Mucosa of stomach (tissue), 1 donor: ENCODE measurements around the gene PCGF6.
"Not testable (repeated sequence)": the region's sequence is repeated elsewhere in the genome, so short reads cannot be mapped to it uniquely, and the experiment has no call there.

Experiments used
- H3K27me3 ChIP-seq: one replicate; pipeline ENCODE4 v1.7.0; 2013; ENCODE audit warnings: mild to moderate bottlenecking, low read length; ENCODE audit not compliant: control insufficient read depth, insufficient read depth
- H3K36me3 ChIP-seq: one replicate; pipeline ENCODE4 v1.7.0; 2013; ENCODE audit warnings: low read length; ENCODE audit not compliant: control insufficient read depth, insufficient read depth
- H3K4me1 ChIP-seq: one replicate; pipeline ENCODE4 v1.7.0; 2013; ENCODE audit warnings: mild to moderate bottlenecking, low read length; ENCODE audit not compliant: control insufficient read depth, insufficient read depth
- H3K4me3 ChIP-seq: one replicate; pipeline ENCODE4 v1.7.0; 2013; ENCODE audit warnings: low read length
- H3K9ac ChIP-seq: one replicate; pipeline ENCODE4 v1.7.0; 2013; ENCODE audit warnings: mild to moderate bottlenecking, low read length, moderate library complexity
- H3K9me3 ChIP-seq: one replicate; pipeline ENCODE4 v1.7.0; 2013; ENCODE audit warnings: mild to moderate bottlenecking, low read length, moderate library complexity; ENCODE audit not compliant: control insufficient read depth
- donor health status: Pancreatic carcinoma.

The PCGF6 gene

DNA sequence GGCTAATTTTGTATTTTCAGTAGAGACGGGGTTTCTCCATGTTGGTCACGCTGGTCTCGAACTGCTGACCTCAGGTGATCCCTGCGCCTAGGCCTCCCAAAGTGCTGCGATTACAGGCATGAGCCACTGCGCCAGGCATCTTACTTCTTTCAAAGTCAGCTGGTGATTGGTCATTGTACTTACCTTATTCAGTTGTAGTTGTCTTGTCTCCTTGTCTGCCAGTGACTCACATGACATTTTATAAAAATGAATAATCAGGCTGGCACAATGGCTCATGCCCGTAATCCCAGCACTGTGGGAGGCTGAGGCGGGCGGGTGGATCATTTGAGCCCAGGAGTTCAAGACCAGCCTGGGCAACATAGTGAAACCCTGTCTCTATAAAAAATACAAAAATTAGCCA, 9.9 kb upstream of the PCGF6 start:
- not testable (repeated sequence) for H3K4me3 ChIP-seq, H3K9me3 ChIP-seq, H3K4me1 ChIP-seq, H3K36me3 ChIP-seq, H3K27me3 ChIP-seq, H3K9ac ChIP-seq

DNA sequence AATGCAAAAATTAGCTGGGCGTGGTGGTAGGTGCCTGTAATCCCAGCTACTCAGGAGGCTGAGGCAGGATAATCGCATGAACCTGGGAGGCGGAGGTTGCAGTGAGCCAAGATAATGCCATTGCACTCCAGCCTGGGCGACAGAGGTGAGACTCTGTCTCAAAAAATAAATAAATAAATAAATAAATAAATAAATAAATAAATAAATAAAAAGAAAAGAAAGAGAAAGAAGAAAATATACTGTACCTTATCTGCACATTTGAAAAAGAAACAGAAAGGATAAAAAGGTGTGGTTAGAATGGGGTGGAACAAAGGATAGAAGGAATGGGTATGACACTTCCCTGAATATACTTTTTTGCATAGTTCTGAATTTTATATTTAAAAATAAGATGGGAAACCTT, 8.6 kb upstream of the PCGF6 start:
- H3K4me3 ChIP-seq, H3K4me1 ChIP-seq, H3K9ac ChIP-seq, H3K9me3 ChIP-seq, H3K27me3 ChIP-seq, H3K36me3 ChIP-seq: not testable (repeated sequence)

GRCh38 chr10:103355906-103356599, 5.1 kb upstream of the PCGF6 start:
- Histone ChIP-seq H3K4me3 (no peak overlapping the region), H3K9me3 (no peaks in the 10 kb centered on the region), H3K36me3 (no peaks in the 10 kb centered on the region), H3K9ac (no peak overlapping the region), H3K27me3 (no peaks in the 10 kb centered on the region), H3K4me1 (no peaks in the 10 kb centered on the region)

DNA sequence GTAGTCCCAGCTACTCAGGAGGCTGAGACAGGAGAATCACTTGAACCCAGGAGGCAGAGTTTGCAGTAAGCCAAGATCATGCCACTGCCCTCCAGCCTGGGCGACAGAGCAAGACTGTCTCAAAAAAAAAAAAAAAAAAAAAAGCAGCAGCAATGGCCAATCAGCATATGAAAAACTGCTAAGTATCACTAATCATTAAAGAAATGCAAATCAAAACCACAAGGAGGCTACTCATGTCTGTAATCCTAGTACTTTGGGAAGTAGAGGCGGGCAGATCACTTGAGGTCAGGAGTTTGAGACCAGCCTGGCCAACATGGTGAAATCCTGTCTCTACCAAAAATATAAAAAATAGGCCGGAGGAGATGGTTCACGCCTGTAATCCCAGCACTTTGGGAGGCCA, 3.6 kb upstream of the PCGF6 start:
- not testable (repeated sequence) for H3K9ac ChIP-seq, H3K36me3 ChIP-seq, H3K27me3 ChIP-seq, H3K4me1 ChIP-seq, H3K4me3 ChIP-seq, H3K9me3 ChIP-seq

- Histone ChIP-seq H3K4me3 (no peak overlapping the region), H3K4me1 (no peaks in the 10 kb centered on the region), H3K9ac (no peak overlapping the region), H3K27me3 (no peaks in the 10 kb centered on the region), H3K9me3 (no peaks in the 10 kb centered on the region), H3K36me3 (no peaks in the 10 kb centered on the region)
Measured at GRCh38 chr10:103353281-103353680, 2.3 kb upstream of the PCGF6 start.

- H3K9ac ChIP-seq: peak overlapping the region; percentile 69
- H3K36me3 ChIP-seq: no peaks in the 10 kb centered on the region
- H3K27me3 ChIP-seq: no peaks in the 10 kb centered on the region
- peak overlapping the region; percentile 49 for H3K4me3 ChIP-seq
- H3K9me3 ChIP-seq: no peaks in the 10 kb centered on the region
- H3K4me1 ChIP-seq: no peaks in the 10 kb centered on the region
Measured at GRCh38 chr10:103350175-103350516, 794 bp downstream of the PCGF6 start.

- no peaks in the 10 kb centered on the region for H3K9me3 ChIP-seq
- H3K9ac ChIP-seq: no peak overlapping the region
- H3K27me3 ChIP-seq: no peaks in the 10 kb centered on the region
- H3K4me1 ChIP-seq: no peaks in the 10 kb centered on the region
- no peak overlapping the region for H3K4me3 ChIP-seq
- no peaks in the 10 kb centered on the region for H3K36me3 ChIP-seq
Measured at GRCh38 chr10:103336370-103336769, 14.6 kb downstream of the PCGF6 start.

DNA sequence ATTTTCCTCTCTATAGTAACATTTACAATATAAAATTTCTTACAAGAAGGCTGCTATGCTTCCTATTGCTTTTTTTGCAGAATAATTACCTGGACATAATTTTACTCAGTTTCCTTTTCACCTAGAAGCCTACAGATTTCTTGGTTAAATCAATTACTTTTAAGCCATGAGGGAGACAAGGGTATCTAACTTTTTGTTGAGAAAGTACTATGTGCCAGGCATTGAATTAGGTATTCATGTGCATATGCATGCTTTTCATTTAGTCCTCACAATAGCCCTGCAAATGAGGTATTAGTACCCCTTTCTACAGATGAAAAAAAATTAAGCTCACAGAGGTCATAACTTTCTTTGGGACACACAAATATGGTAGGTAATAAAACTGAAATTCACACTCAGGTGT, 16.4 kb downstream of the PCGF6 start:
- Histone ChIP-seq H3K9me3 (no peaks in the 10 kb centered on the region), H3K36me3 (no peaks in the 10 kb centered on the region), H3K4me3 (no peak overlapping the region)

GRCh38 chr10:103333934-103334520, 16.9 kb downstream of the PCGF6 start:
- no peaks in the 10 kb centered on the region for H3K9me3 ChIP-seq
- H3K4me1 ChIP-seq: no peaks in the 10 kb centered on the region
- no peaks in the 10 kb centered on the region for H3K36me3 ChIP-seq
- H3K27me3 ChIP-seq: no peaks in the 10 kb centered on the region
- no peak overlapping the region for H3K4me3 ChIP-seq
- H3K9ac ChIP-seq: no peak overlapping the region

More for the DNA sequence above, 16.4 kb downstream of the PCGF6 start:
- Histone ChIP-seq H3K4me1 (no peaks in the 10 kb centered on the region), H3K27me3 (no peaks in the 10 kb centered on the region), H3K9ac (no peak overlapping the region)

- Histone ChIP-seq H3K36me3 (no peaks in the 10 kb centered on the region), H3K4me1 (no peaks in the 10 kb centered on the region), H3K4me3 (no peak overlapping the region), H3K9me3 (no peaks in the 10 kb centered on the region), H3K27me3 (no peaks in the 10 kb centered on the region), H3K9ac (no peak overlapping the region)
Measured at GRCh38 chr10:103327906-103328305, 23.0 kb downstream of the PCGF6 start.

DNA sequence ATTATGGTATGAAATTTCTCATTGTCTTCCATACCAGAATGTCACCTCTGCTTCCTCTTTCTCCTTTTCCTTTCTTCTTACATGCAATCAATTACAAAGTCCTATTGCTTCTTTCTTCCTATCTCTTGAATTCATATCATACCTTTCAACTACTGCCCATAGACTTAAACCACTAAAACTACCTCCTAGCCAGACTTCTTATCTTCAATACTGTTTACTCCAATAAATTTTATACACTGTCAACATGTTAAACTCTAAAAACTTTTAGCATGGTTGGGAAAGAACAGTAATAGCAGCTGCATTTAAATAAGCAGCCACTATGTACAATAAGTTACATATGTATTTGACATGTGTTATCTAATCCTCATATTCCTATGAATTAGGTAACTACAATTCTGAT, 34.9 kb downstream of the PCGF6 start:
- no peak overlapping the region for H3K9ac ChIP-seq
- no peaks in the 10 kb centered on the region for H3K4me1 ChIP-seq
- no peaks in the 10 kb centered on the region for H3K9me3 ChIP-seq
- H3K27me3 ChIP-seq: no peaks in the 10 kb centered on the region
- H3K4me3 ChIP-seq: no peak overlapping the region
- H3K36me3 ChIP-seq: no peaks in the 10 kb centered on the region

DNA sequence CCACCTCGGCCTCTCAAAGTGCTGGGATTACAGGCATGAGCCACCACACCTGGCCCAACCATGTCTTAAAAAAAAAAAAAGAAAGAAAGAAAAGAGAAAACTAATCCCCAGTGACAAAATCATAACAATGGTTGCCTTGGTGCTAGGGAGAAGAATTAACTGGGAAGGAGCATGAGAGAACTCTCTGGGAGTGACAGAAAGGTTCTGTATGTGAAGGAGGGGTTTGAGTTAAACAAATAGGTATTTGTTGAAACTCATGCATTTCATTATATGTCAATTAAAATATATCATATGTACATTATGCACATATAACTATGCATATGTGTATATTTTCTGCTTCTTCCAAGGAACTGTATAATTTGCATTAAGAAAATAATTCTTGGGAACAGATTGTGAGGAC, 40.7 kb downstream of the PCGF6 start:
- no peaks in the 10 kb centered on the region for H3K4me1 ChIP-seq
- no peak overlapping the region for H3K9ac ChIP-seq
- H3K36me3 ChIP-seq: no peaks in the 10 kb centered on the region
- H3K27me3 ChIP-seq: no peaks in the 10 kb centered on the region
- no peak overlapping the region for H3K4me3 ChIP-seq
- no peaks in the 10 kb centered on the region for H3K9me3 ChIP-seq

DNA sequence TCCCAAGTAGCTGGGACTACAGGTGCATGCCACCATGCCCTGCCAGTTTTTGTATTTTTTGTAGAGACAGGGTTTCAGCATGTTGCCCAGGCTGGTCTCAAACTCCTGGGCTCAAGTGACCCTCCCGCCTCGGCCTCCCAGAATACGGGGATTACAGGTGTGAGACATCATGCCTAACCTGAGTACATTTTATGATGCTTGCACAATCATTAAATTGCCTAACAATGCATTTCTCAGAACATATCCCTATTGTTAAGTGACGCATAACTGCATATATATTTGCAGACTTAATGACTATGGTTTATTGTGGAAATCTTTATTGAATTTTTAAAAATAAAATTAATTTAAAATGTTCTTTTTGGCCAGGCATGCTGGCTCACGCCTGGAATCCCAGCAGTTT, 43.3 kb downstream of the PCGF6 start:
- H3K36me3 ChIP-seq: no peaks in the 10 kb centered on the region
- no peaks in the 10 kb centered on the region for H3K4me1 ChIP-seq
- H3K27me3 ChIP-seq: no peaks in the 10 kb centered on the region
- no peaks in the 10 kb centered on the region for H3K9me3 ChIP-seq
- H3K4me3 ChIP-seq: no peak overlapping the region
- no peak overlapping the region for H3K9ac ChIP-seq
